NCI-H146 (cell line): ENCODE results near the gene CWC27.

Experiments used
- DNase-seq: peaks from one replicate; lab custom pipeline; 2025; lab: John Stamatoyannopoulos, UW

Gene CWC27

DNA sequence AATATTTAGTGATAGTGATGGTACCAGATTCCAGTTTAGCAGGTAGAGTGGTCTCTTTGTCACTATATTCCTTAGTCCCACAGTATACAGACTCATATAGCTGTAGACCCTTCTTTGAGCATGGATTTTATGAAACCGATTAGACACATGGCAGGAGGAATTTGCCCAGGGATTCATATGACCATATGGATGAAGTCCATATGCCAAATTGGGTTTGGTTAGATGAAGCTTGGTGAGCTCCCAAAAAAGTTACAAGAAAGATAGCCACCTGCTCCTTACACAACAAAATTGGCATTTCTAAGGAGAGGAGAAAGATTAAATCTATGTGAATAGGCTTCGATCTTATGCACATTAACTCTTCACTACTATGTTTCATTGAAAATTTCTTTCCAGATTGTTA is 211.4 kb downstream of the CWC27 start:
- no peak for DNase-seq

- DNase-seq = no peak
Observed at GRCh38 chr5:64987768-64988167, 219.0 kb downstream of the CWC27 start.

- DNase-seq = no peak
Observed at GRCh38 chr5:65009207-65009606, 240.5 kb downstream of the CWC27 start.

GRCh38 chr5:65010841-65011240 is 242.1 kb downstream of the CWC27 start:
- DNase-seq = no peak

- no peak for DNase-seq
Observed at GRCh38 chr5:65012301-65012892, 243.7 kb downstream of the CWC27 start.

- no peak for DNase-seq
Observed at GRCh38 chr5:65013166-65013565, 244.4 kb downstream of the CWC27 start.

GRCh38 chr5:65014769-65015168 is 246.0 kb downstream of the CWC27 start:
- DNase-seq = no peak

GRCh38 chr5:65015767-65016166 is 247.0 kb downstream of the CWC27 start:
- no peak for DNase-seq

DNA sequence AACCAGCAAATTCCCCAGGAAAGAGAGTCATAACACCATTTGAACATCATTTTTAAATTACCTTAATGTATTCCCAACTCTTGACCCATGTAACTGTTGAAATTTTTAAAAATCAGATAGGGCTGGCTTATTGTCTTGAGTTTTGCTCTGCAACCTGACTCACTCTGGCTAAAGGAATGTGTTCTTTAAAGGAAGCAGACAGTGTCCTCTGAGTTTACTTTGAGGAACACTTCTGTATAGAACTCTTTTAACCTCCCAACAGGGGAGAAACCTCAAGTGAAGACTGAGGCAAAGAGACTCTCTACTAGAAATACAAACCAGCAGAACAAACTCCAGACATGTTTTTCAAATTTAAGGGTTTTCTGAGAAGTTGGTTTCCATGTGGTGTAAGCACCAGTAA is 248.9 kb downstream of the CWC27 start:
- DNase-seq = no peak

- no peak for DNase-seq
Observed at GRCh38 chr5:65018763-65019162, 250.0 kb downstream of the CWC27 start.

- no peak for DNase-seq
Observed at GRCh38 chr5:65020492-65020891, 251.8 kb downstream of the CWC27 start.

DNA sequence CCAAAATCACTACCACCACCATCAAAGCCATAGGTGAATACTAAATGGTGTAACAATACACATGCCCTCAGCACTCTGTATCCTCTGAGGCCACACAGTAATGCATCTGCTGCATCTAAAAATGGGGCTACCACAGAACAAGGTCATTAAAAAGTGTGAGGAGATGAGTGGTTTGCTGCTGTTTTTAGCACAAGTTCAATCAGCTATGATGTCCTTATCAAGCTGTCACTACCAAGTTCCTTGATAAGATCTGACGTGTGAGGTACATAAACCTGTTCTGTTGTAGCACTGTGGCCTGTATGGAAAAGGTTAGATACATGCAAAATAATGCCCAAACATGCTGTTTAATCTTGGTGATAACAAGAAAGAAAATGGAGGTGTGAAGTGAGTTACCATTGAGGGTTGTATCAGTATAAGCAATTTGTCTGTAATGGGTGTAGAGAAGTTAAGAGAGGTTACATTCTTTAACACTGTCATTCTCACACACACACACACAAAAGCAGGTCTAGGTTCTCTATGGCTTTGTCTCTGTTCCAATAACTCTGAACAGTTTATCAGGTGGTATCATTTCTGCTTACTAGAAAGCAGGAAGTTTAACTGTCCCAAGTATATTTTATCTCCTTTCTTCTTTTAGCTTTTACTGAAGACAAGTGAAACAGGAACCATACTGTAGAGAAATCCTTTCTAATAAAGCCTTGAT is 252.9 kb downstream of the CWC27 start:
- DNase-seq = no peak

- DNase-seq = no peak
Observed at GRCh38 chr5:65022932-65023331, 254.2 kb downstream of the CWC27 start.

DNA sequence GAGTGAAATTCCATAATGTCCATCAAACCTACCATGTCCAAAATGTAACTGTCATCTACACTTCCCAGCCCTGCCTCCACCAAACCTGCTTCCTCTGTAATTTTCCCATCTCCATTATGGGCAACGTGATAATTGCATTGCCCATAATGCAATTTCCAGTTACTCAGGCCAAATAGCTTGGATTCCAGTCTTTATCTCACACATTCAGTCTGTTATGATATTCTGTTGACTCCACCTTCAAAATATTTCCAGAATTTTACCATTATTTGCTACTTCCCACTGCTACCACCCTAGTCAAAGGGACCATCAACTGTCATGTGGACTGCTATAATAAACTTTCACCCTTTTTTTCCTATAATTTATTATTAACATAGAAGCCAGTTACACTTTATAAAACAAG is 256.0 kb downstream of the CWC27 start:
- DNase-seq = no peak

DNA sequence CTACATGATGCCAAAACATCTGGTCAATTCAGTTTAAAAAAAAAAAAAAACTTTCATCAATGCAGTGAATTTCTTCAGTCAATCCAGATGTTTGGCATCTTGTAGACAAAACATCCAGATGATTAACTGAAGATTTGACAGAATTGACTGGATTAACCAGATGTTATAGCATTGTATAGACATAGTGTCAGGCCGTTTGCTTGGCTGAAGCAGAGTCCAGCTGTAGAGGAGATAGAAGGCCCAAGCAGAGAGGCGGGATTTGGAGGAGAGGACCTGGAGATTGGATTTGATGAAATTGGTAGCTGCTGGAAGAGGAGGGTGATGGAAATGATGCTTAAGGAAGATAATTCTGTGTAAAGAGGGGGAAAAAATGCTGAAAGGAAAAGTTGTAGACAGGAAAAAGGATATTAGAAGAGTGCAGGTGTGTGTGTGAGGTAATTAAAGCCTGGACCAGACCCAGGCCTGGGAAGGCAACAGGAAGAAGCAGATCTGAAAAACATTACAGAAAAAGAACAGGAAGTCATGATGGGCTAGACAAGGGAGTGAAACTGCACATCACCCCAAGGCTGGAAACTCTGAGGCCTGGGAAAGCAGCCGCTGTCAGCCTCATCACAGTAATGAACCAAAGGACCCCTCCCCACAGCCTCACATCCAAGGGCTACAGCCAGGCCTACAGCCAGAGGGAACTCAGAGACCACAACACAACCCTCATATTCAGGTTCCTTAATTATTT is 258.3 kb downstream of the CWC27 start:
- no peak for DNase-seq

DNA sequence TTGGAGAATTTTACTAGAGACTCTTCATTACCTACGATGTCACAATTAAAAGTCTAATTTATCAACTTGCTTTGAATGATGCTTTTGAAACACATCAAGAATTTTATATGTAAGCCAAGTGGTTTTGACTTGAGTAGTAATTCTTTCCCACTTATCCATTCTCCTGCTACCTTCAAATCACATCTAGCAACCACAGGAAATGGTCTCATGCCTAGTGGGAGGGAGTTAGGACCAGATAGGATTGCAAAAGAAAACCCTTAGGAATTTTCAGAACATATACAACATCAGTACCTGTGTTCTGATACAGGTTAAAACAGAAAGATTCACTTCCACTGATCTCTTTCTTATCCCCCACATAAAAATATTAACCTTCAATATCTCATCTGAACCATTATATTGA is 260.4 kb downstream of the CWC27 start:
- no peak for DNase-seq

DNA sequence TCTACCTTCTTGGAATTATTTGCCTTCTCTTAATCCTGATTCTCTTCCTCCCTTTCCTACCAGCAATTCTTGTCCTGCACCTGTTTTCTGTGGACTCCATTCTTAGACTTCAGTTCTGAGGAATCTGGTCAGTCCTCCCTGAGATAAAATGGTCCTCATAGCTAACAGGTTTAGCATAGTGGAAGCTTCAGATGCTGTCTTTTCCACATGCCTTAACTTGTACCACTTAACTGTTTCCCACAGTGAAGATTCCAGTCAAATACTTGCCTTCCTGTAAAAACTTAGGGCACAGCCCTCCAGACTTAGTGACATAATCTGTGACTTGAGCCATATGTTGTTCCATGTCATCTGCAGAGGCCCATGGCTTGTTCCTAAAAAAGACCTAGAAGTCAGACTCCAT is 261.3 kb downstream of the CWC27 start:
- DNase-seq = no peak

DNA sequence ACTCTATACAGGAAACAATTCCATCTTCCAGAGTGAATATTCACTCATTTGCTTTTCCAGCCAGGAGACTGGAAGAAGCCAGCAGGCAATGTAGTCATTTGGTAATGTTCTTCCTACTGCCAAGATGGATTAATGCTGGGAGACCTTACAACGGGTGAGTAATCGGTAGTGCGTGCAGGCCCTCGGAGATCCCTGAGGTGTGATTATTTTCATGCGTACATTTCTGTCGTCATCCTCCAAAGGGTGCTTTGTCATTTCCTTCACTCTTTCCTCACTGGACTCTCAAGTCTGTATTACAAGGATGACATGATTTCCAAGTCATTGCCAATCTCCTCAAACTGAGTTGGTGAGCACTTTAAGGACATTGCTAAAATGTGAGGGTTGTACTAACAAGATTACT is 263.5 kb downstream of the CWC27 start:
- no peak for DNase-seq

DNA sequence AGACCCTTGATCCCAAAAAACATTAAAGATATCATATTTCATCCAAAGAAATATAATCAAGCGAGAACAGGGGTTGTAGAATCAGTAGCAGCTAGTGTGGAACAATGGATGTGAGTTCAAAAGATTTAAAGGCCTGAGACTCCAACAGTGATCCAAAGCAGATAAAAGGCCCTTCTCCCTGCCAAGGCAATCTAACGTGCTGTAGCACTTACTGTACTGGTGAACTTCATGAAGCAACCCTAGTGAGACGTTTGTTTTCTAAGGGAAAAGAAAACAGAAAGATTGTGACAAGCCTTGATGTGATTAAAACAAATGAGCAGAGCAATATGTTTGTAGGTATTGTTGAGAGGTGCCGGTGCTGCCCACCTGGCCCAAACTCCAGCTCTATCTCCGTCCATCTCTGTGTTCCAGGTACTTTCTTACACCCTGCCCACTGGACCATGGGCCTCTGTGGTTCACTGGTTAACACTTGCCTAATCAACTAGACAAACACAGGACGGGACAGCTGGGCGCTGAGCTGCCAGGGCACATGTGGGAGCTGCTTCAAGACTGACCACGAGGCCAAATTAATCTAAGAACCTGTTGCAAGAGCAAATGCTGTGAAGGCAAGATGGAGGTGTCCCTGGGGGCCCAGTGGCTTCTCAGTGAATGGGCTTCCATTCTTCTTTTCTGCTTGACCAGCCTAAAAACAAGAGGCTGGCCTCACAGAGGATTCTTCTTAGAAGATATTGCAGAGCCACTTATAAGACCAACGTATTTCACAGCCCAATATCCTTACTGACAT is 265.5 kb downstream of the CWC27 start:
- peak; percentile 67 for DNase-seq

GRCh38 chr5:65034813-65035209 is 266.1 kb downstream of the CWC27 start:
- peak; percentile 81 for DNase-seq

DNA sequence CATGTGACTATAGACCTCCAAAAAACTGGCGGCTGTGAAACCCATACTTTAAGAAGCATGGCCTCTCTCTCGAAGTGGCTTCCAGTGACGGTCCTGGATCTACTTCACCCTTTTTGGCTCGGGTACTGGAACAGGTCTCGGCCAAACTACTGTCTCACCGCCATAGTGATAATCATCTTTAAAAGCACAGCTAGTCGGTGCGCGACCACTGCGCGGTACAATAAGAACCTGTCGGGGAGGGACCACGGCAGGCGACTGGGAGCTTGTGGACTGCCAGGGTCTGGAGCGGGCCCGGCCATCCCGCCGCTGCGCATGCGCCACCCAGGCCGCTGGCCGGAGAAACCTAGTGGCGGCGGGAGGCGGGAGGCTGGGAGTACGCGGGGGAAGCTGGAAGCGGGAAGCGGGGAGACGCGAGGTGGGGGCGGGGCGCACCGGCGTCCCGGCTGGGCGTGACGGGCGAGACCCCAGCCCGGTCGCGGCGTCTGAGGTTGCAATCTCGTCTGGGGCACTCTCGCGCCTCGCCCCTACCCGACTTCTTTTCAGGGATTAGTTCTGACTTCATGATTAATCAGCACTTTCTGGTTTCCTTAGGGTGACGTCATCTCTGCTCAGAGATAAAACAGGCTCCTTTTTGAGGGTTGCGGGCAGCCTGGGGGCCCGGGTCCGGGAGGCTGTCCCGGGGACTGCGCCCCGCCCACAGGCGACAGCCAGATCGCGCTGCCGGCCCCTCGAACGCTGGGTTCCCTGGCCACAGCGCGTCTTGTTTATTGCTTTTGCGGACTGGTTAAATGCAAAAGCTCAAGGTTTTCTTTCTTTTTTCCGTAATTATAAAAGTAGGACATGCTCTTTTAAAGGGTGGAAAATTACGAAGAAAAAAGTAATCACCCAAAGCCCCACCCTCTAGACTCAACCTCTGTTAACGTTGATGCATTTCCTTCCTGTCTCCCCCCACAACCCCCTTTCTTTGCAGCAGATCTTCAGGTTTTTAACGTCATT is 266.8 kb downstream of the CWC27 start:
- DNase-seq = peak; percentile 91
